Measurements from ENCODE around the gene MRPL19. TPM values are rescaled to one million over a fixed set of nuclear protein-coding genes. Genes with fewer than 3 reads are reported as not detected.
"Not testable (repeated sequence)": the region's sequence is repeated elsewhere in the genome, so short reads cannot be mapped to it uniquely, and the experiment has no call there.

The MRPL19 gene
- total RNA-seq, 1 donor from 2014 or later, result 43.9 TPM

DNA sequence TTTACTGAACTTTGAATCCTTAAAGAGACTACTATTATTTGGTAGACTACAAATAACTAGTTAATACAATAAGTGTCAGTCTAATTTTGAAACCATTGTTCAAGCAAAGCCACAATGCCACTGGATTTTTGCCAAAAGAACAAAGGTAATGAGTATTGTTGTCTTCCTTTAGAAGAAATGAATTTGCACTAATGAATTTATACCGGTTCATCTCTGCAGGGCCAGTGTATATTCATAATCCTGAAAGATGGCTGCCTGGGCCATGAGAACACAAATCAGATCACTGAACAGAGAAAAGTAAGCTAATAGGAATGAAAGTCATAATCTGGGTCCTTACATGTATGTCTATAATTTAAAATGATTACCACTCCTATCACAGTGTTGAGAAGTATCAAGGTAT lies 33.0 kb downstream of the MRPL19 start:
- DNase-seq (ENCODE audit: low read depth), result no peak
- TF ChIP-seq, protein P1, sequence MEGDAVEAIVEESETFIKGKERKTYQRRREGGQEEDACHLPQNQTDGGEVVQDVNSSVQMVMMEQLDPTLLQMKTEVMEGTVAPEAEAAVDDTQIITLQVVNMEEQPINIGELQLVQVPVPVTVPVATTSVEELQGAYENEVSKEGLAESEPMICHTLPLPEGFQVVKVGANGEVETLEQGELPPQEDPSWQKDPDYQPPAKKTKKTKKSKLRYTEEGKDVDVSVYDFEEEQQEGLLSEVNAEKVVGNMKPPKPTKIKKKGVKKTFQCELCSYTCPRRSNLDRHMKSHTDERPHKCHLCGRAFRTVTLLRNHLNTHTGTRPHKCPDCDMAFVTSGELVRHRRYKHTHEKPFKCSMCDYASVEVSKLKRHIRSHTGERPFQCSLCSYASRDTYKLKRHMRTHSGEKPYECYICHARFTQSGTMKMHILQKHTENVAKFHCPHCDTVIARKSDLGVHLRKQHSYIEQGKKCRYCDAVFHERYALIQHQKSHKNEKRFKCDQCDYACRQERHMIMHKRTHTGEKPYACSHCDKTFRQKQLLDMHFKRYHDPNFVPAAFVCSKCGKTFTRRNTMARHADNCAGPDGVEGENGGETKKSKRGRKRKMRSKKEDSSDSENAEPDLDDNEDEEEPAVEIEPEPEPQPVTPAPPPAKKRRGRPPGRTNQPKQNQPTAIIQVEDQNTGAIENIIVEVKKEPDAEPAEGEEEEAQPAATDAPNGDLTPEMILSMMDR (conservative IDR thresholded peaks at IDR 0.05; ENCODE audit: low read depth, low read length), result no peak
- no peak overlapping the region for H3K4me3 ChIP-seq (ENCODE audit: low read depth, low read length)

DNA sequence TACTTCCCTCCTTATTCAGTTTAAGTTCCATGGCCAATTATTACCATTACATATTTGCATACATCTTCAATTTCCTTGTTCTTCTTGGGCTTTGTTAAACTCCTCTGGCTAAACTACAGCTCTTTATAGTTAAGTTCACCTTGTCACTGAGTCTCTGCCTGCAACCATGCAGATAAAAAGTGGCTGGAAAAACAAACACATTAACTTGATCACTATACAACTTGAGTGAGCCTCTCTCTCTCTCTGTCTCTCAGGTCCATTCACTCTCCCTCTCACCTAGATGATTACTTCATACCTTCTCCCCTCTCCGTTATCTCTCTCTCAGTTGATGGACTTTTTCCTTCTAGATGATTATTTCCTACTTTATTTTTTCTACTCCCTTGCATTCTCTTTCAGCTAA lies 33.8 kb downstream of the MRPL19 start:
- no peak overlapping the region for H3K4me3 ChIP-seq (ENCODE audit: low read depth, low read length)
- DNase-seq (ENCODE audit: low read depth), result no peak
- TF ChIP-seq, protein P1 (conservative IDR thresholded peaks at IDR 0.05; ENCODE audit: low read depth, low read length), result no peak

DNA sequence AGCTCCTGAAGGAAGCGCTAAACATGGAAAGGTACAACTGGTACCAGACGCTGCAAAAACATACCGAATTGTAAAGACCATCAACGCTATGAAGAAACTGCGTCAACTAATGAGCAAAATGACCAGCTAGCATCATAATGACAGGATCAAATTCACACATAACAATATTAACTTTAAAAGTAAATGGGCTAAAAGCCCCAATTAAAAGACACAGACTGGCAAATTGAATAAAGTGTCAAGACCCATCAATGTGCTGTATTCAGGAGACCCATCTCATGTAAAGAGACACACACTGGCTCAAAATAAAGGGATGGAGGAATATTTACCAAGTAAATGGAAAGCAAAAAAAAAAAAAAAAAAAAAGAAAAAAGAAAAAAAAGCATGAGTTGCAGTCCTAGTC lies 36.8 kb downstream of the MRPL19 start:
- not testable (repeated sequence) for DNase-seq (ENCODE audit: low read depth); H3K4me3 ChIP-seq (ENCODE audit: low read depth, low read length)

DNA sequence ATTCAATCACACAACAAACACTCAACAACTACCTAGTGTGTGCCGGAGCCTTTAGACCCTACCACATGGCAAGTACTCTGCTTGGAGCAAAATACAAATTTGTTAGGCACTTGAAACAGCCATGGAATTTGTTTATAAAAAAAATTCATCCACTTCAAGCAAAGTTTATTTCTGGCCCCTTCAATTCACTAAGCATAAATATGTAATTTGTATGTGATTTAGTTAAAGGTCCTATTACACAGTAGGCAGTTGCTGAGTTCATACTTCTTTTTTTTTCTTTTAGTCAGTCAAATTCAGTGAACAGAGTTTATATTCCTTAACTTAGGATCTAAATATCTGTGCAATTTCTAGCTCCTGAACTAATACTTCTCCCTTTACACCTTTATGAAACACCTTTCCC lies 41.6 kb downstream of the MRPL19 start:
- TF ChIP-seq, protein P1 (conservative IDR thresholded peaks at IDR 0.05; ENCODE audit: low read depth, low read length), result no peak
- no peak for DNase-seq (ENCODE audit: low read depth)

DNA sequence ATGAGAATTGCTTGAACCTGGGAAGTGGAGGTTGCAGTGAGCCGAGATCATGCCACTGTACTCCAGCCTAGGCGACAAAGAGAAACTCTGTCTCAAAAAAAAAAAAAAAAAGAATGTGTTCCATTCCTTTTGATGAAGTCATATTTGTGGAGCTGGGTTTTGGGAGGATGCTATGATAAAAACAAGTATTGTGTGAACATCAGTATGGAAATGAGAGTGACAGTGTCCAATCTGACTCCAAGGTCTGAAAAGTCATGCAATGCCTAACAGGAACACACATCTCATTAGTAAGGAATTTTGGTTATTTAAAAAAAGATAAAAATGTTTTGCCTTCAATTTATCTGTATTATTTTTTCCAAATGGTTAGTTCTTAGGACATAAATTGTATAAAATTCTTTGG lies 52.3 kb downstream of the MRPL19 start:
- no peak for DNase-seq (ENCODE audit: low read depth)
- TF ChIP-seq, protein P1 (conservative IDR thresholded peaks at IDR 0.05; ENCODE audit: low read depth, low read length), result no peak
- H3K4me3 ChIP-seq (ENCODE audit: low read depth, low read length), result no peak overlapping the region

More for the DNA sequence above, 41.6 kb downstream of the MRPL19 start:
- no peak overlapping the region for H3K4me3 ChIP-seq (ENCODE audit: low read depth, low read length)

DNA sequence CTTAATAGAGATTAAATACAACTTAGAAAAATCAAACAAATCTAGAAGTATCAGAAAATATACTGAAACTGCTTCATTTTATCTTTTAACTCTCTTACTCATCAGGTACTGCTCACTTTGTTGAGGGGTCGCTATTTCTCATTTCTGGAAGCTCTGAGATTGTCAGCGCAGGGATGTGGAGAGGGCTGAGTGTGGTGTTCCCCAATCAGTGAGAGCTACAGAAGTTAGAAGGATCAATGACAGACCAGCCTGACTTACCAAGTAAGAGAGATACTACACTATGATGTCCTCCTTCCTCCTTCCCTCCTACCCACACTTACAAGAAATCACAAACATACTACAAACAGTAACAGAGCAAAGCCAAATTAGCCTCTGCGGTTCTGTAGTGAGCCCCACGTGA lies 56.0 kb downstream of the MRPL19 start:
- DNase-seq (ENCODE audit: low read depth), result no peak
- H3K4me3 ChIP-seq (ENCODE audit: low read depth, low read length), result no peak overlapping the region
- TF ChIP-seq, protein P1 (conservative IDR thresholded peaks at IDR 0.05; ENCODE audit: low read depth, low read length), result no peak

DNA sequence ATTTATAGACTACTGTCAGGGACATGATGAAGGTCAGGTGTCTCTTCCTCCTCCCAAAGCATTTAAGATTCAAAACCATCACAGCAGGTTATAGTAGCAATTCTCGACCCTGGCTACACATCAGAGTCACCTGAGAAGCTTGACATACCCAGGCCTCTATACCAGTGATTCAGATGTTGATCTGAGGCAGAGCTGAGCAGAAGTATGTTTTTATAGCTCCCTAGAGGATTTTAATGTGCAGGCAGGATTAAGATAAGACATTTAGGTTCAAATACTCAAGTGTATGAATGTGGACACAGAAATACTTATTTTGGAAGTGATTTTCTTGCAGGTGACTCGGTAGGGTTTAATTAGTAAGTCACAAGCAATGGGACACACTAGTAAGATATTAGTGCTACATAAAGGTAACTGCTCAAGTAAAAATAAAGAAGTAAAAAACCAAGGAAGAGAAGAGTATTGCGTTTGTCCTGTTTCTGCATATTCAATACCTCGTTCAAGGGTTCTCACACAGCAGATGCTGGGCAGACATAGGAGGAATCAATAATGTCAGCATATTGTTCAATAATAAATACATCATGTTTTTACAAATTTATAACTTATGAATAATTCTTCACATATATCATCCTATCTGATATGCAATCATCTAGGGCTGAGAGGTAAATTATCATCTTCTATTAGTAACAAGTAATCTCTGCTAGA lies 57.2 kb downstream of the MRPL19 start:
- no peak overlapping the region for H3K4me3 ChIP-seq (ENCODE audit: low read depth, low read length)
- TF ChIP-seq, protein P1 (conservative IDR thresholded peaks at IDR 0.05; ENCODE audit: low read depth, low read length), result no peak
- DNase-seq (ENCODE audit: low read depth), result no peak
